GM18520 (cell line): Measurements from ENCODE around the gene EML6.
A peak's percentile ranks its signal among the peaks of the same experiment; 100 is the strongest.

Experiments used
- ATAC-seq: cut with Tn5 transposase; IDR thresholded peaks from one replicate; pipeline ENCODE4 v1.9.1; 2021; ENCODE audit not compliant: unreplicated experiment

Gene EML6

DNA sequence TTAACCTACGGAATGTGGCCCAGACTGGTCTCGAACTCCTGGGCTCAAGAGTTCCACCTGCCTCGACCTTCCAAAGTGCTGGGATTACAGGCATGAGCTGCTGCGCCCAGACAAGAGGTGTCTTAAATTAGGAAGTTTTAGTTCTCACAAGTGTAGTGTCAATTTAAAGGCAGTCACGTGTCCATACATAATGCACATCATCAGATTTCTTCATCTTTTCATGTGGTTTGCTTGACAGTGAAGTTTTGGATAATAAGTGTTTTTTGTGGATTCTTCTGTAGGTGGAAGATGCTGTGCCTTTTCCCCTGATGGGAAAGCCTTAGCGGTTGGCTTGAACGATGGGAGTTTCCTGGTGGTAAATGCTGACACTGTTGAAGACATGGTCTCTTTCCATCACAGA lies 179.3 kb downstream of the EML6 start:
- ATAC-seq: no peak

DNA sequence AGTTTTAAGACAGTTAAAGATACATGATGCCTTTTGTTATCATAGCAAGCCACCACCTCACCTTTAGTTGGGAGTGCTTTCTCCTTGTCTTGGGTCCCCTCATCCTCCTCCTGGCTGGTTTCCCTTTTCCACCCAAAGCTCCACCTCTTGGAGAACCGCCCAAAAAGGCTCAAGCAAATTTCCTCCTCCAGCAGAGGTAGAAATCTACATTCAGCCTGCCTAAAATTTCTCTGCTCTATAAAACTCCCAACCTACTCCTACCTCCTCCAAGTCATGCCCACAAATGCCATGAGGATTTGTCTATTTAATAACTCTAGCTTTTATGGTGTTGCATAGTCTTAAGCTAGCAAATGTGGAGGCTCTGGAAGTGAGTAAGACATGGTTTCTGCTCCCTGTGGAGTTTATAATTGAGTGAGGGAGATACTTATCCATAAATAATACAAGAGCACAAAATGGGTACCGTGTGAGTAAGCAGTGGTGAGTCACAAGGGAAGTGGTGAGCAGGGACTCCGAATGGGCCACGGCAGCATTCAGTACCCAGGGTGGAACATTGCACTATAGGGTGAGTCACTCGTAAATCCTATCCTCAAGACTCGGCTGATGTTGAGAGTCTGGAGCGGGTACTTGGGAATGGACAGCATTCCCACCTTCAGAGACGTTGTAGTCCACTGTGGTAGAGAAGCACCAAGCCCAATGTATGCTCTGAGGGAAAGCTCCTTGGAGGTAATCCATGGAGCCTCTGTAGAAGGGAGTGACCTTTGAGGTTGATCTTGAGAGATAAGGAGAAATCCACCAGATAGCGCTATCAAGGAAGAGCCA lies 180.5 kb downstream of the EML6 start:
- peak; percentile 67 for ATAC-seq

DNA sequence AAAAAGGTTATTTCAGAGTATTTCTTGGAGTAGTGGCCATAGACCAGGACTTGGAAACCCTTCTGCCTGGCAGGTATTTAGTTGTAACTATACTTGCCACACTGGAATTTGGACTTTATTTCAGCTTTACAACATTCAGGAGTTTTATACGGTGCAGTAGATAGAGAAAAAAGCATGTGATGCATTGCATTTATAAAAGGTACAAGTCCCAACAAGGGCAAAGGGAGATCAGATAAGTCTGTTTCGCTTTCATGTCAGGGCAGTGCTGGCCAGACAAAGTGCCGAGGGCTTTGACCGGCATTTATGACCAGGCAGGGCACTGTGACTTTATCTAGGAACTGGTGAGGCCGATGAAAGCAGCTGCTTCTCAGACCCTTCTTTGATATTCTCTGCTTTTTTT lies 181.4 kb downstream of the EML6 start:
- no peak for ATAC-seq

DNA sequence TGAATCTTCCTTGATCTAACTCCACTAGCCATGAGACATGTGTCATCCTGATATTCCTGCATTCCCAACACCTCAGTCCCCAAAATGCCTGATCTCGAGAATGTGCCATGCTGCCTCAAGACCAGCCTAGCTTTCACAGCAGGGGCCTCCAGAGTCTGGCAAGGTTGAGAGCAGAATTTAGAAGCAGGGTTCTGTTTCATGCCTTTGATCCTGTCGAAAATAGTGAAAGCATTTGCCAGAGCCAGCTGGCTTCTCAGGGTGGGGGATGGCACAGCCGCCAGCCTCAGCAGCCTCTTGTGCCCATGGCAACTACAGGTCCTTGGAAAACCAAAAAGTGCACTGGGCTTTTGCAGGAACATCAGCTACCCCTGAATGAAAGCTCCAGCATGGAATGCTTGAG lies 183.3 kb downstream of the EML6 start:
- ATAC-seq: no peak

DNA sequence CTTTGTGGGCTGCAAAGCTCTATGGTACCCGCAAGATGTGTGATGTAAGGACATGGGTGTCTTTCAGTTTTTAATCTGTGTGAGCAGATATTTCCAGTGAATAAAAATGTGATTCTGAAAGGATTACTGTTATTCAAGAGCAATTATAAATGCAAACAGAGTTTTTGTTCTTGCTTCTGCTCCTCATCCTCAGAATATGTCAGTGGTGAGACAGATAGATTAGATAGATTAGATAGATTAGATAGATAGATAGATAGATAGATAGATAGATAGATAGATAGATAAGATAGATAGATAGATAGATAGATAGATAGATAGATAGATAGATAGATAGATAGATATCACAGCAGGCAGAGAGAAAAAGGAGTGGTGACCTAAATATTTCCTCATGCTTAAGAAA lies 184.2 kb downstream of the EML6 start:
- ATAC-seq: no peak

DNA sequence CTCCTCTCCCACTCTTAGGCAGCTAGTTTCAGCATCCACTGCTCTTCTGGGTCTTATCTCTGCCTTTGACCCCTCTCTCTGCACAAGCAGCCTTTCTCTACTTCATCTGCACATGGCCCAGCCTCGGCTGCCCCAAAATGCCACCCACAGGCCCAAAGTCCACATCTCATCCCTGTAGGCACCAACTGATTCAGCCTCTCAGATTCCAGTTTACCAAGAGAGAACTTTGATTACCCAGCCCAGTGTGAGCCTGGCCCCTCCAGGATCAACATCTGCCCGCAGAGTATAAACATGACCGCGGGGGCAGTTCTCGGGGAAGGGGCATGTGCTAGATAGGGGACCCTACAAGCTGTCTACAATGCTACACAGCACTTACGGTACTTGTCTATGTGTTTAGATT lies 185.1 kb downstream of the EML6 start:
- no peak for ATAC-seq

DNA sequence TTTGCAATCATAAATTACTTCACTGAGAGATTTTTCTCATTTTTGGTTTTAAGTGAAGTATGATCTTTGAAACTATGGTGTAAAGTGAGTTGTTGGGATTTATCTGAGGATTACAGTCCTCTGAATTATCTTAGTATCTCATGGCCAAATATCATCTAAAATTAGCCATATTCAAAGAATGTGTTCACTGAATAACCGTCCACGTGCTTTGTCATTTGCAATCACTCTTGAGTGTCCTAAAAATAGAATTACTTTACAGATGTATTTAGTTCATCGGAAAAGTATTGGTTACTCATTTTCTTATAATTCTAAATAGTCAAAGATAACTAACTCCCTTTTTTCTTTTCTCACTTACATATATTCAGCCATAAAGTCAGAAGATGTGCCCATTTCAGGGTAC lies 185.5 kb downstream of the EML6 start:
- ATAC-seq: no peak

DNA sequence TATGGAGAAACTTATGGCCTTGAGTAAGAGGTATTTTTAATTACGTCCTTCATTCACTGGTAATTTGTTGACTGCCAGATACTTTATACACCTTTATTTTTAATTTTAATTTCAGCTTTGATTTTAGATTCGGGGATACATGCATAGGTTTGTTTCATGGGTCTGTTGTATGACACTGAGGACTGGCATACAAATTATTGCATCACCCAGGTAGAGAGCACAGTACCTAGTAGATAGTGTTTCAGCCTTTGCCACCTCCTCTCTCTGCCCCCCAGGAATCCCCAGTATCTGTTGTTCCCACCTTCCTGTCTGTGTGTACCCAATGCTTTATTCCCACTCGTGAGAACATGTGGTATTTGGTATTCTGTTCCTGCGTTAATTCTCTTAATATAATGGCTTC lies 188.8 kb downstream of the EML6 start:
- no peak for ATAC-seq

DNA sequence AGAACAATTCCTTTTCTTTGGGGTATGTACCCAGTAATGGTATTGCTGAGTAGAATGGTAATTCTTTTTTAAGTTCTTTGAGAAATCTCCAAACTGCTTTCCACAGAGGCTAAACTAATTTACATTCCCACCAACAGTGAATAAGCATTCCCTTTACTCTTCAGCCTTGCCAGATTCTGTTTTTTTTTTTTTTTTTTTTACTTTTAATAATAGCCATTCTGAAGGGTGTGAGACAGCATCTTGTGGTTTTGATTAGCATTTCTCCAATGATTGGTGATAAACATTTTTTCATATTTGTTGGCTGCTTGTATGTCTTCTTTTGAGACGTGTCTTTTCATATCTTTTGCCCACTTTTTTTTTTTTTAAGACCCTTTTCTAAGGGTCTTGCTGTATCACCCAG lies 189.4 kb downstream of the EML6 start:
- ATAC-seq: no peak

DNA sequence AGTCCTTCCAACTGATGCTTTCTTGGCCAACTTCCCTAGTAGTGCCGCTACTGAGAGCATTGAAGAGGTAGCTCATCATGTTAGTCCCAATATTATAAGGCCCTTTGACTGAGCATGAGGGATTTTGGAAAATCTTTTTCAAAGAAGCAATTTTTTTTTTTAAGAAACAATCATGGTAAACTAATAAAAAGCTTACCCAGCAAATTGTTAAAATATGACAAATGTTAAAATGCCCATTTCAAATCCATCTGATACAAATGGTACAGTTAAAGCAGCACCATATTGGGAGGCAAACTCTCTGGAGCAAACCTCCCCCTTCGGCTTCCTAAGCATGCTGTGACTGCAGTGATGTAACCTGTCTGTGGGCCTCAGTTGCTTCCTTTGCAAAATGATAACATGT lies 191.2 kb downstream of the EML6 start:
- no peak for ATAC-seq

DNA sequence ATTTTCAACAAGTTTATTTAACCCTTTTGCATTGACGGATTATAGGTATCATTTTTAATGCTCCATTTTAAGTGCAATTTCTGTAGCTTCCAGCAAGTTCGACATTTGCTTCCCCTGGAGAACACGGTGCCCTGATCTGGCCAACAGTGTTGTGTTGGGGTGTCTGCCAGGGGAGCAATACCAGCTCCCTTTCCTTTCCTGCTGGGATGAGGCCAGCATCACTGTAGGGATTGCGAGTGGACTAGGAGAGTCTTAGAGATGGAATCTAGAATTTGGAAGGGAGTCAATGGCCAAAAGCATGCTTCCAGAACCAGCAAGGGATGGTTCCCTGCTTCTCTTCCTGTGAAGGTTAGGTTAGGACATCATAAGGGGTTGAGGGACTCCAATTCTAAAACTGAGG lies 191.6 kb downstream of the EML6 start:
- no peak for ATAC-seq

DNA sequence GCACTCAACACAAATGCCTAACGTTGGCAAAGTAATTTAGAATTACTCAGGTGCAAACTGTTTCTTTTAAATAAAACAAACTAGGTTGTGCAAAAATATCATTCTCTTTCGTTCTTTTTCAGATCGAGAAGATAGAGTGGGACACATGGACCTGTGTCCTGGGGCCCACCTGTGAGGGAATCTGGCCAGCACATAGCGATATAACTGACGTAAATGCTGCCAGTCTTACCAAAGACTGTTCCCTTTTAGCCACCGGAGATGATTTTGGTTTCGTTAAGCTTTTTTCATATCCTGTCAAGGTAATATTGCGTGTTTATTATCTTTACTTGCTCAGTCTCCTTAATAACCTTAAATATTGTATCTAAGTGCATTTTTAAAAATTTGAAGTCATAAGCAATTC lies 193.2 kb downstream of the EML6 start:
- no peak for ATAC-seq

DNA sequence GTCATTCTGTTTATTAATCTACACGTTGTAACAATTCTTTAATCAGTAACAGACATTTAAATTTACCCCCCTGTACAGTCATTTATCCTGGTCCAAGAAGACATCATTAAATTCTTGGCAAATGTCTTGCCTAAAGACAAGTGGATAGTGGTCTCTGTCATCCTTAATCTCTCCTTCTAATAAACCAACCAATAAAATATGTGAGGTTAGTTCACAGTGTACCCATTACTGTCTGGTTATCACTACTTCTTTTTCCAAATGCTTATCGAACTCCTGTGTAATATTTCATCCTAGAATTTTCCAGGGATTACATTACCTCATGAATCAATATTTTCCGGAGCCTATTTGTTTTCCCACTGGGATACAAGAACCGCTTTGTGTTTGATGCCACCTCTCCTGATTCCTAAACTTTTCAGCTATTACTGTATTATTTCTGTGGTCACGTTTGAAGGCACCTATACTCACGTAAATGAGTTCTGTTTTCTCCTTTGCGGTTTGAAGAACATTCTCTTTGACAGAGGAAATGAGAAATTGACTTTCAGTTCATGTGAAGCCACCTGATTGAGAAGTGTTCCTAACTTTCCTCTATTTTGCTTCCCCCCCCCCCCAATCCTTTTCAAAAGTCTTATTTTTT lies 195.3 kb downstream of the EML6 start:
- no peak for ATAC-seq

DNA sequence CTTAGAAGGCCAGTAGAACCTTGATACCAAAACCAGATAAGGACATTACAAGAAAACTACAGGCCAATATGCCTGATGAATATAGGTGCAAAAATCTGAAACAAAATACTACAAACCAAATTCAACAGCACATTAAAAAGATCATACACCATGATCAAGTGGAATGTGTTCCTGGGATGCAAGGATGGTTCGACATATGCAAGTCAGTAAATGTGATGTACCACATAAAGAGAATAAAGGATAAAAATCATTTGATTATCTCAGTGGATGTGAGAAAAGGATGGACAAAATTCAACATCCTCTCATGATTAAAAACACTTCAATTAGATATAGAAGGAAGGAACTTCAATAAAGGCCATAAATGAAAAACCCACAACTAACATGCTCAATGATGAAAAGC lies 197.2 kb downstream of the EML6 start:
- no peak for ATAC-seq

DNA sequence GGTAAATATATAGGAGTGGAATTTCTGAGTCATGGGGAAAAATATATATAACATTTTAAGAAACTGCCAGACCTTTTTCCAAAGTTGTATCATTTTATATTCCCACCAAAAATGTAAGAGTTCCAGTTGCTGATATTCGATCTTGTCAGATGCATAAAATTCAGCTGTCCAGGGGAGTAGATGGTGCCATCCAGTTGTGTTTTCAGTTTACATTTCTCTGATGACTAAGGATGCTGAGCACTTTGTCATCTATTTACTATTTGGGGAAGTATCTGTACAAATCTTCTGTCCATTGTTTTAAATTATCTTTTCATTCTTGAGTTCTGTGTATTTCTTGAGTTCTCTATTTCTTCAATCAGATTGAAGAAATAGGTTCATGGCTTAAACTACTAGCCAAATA lies 200.7 kb downstream of the EML6 start:
- no peak for ATAC-seq

DNA sequence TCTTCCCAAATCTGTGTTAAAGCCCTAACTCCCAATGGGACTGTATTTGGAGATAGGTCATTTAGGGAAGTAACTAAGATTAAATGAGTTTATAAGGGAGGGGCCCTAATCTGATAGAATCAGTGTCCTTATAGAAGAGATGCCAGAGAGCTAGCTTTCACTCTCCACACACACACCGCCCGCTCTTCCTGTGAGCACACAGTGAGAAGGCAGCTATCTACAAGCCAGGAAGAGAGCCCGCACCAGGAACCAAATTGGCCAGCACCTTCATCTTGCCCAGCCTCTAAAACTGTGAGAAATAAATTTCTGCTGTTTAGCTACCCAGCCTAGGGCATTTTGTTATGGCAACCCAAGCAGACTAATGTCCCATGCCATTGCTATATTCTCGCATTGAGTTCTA lies 201.6 kb downstream of the EML6 start:
- ATAC-seq: no peak

DNA sequence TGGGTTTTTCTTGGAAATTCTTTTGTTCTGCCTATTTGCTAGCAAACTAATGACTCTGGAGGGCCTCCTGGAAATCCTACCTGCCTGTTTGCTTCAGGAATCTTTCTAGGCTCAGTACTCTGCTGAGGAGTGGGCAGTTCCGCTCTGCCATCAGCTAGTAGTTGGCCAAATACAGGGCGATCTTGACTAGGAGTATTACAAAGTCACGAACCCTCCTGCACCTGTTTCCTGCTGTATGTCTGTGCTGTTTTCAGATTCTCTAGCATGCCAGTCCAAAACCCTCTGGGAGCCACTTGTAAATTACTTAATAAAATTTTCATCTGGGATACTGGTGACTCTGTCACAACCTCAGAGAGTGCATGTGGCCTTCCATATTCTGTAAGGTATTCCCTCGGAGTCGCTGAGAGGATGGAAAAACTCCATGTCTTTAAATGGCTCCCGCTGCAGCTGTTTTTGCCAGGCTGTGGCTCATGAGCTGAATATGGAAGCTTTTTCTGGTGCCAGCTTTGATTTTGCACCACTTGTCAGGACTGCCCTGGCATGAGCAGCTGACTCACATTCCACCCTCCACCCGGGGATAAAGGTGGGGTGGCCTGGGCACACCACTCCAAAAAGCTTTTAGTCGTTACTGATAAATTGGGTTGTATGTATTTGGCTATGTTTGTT lies 203.8 kb downstream of the EML6 start:
- ATAC-seq: no peak

DNA sequence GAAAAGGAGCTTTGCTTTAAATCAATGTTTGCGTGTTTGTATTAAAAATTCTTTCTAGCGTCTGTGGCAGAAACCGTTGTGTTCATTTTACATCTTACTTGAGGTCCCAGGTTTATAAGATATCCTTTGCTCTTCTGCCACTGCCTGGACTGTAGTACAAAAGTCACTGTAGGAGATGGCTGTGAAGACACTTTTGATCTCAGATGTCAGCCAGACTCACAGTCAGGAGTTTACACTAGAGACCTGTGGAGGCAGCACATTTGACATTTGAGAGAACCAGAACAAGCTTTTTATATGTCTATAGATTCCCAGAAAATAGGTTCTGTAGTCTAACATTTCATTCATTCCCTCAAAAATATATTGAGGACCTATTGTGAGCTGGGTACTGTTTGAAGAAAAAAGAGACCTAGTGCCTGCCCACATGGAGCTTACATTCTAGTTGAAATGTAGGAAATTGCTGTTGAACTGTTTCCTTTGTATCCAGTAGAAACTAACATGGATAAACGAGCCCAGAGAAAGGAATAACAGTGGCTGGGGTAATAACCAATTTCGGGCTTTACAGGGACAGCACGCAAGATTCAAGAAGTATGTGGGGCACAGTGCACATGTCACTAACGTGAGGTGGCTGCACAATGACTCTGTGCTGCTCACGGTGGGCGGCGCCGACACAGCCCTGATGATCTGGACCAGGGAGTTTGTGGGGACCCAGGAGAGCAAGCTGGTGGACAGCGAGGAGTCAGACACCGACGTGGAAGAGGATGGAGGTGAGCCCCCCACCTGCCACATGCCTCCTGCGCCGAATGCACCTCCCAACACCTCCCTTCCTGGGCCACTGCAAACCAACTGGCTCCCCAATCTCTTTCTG lies 204.5 kb downstream of the EML6 start:
- ATAC-seq: no peak

DNA sequence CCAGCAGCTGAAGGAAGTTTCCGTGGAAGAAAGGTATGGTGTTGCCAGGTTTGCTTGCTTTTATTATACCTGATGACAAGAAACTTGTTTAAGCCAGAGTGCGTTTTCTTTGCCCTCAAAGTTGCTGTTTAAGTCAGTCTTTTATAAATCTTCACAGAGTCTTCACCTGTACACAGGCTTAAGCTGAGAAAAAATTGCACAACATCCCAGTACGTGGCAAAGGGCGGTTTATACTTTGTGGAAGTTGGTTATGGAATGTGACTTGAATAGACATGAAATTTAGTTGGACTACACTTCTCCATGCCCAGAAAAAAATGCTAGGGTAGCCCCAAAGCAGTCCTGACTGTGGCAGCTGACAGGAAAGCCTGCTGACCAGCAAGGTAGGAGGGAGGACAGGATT lies 205.3 kb downstream of the EML6 start:
- ATAC-seq: no peak

DNA sequence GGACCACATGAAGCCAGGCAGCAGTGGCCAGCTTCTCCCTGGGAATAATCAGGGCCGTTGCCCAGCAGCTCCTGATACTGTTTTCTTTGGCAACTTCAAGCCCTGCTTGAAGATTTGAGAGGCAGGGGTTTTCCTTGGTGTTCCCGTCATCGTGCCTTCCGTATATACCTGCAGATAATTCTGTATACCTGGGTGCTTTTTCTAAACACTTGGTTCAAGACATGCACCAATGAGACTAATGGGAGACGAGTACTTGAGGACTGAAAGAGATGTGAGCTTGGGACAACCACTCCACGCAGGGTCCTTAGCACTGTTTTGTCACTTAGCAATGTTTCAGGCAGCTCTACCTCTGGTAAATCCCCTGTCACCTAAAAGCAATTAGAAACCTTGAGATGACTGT lies 208.0 kb downstream of the EML6 start:
- no peak for ATAC-seq

DNA sequence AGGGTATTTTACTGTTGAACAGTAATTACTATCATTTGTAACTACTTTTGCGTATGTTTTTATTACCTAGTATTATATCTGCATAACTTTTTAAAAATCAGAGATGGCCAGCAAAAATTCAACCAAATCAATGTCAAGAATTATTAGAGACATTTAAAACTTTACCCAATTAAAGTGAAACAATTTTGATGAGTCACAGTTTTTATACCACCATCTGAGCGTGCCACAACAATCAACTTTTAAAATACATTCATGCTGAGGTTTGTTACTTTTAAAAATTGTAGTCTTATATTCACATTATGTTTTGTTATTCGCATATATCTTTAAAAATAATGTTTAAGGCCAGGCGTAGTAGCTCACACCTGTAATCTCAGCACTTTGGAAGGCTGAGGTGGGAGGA lies 211.9 kb downstream of the EML6 start:
- no peak for ATAC-seq
